Esophagus mucosa (tissue), 1 donor: Measurements from ENCODE around the gene PRR20D. TPM values are rescaled to one million over a fixed set of nuclear protein-coding genes. Genes with fewer than 3 reads are reported as not detected.
"Not testable (repeated sequence)": the region's sequence is repeated elsewhere in the genome, so short reads cannot be mapped to it uniquely, and the experiment has no call there.

Experiments
- ATAC-seq: fragments of 200-7000 bp; cut with Tn5 transposase; one replicate; pipeline ENCODE4 v1.9.1; 2020
- total RNA-seq: library from RNA; stranded (reverse); gene quantifications from one replicate; pipeline ENCODE4 v1.2.4, GENCODE V29; 2023
- donor health status: DM: yes; HTN: yes; CAD: no.

Gene PRR20D
- not detected for total RNA-seq

DNA sequence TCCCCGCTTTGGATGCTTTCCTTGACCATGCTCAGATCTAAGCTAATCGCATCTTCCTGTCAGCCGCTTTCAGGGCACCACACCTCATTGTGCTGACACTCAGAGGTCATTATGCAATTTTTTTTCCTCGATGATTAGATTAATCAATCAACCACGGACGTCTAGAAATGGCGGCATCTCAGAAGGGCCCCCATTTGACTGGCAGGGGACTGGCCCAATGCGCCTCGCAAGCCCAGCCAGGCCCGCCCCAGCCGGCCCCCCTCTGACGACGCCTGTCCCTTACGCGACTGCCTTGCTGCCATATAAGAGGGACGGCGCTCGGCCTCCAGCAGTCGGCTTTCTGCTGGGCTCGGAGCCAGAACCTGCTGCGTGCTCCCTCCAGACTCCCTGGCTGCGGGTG, at the start of gene PRR20D:
Gene PRR20D, plus strand, starts transcription at position 301 of the 400 bp plus-strand sequence. CDS start 387 bp downstream, outside the sequence.
- ATAC-seq, result not testable (repeated sequence)

DNA sequence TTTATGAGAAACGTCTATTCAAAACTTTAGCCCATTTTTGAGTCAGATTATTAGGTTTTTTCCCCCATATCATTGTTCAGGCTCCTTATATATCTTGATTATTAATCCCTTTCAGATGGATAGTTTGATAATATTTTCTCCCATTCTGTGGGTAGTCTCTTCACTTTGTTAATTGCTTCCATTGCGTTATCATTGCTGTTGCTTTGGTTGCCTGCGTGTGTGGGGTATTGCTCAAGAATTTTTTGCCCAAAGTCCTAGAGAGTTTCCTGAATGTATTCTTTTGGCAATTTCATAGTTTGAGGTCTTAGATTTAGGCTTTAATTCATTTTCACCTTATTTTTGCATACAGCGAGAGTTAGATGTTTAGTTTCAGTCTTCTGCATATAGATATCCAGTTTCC, 45.5 kb upstream of the PRR20D start:
- no peak for ATAC-seq

DNA sequence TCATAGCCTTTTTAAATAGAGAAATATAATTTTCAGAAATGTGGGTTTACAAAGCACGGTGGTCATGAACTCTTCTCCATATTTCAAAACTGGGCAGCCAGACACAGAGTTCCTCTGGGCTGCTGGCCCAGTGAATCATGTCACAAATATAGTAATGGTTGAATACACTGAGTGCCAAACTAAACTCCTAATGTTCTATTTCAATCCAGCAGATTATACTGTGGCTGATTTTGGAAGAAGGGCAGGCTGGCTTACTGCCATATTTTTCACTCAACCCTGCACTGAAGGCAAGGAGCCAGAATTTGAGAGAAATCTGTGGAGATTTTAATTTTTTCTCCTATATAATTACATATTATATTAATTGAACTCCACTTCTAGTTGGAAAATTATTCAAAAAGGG, 36.8 kb upstream of the PRR20D start:
- no peak for ATAC-seq

- no peak for ATAC-seq
Observed at GRCh38 chr13:57128909-57129308, 31.5 kb upstream of the PRR20D start.

DNA sequence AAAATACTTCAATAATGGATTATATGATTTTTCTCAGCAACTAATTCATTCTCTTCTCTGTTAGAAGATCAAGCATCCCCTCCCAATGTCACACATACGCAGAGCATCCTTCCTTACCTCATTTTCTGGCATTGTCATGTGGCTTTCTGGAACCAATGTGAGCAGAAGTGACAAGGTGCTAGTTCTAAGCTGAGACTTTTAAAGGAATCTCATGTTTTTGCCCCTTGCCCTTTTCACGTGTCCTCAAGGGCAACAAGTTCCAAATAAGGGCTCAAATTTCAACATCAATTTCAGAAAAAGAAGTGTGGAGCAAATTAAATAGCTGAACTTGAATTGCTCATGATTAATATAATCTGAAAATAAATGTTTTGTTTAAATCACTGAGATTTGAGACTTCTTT, 24.3 kb upstream of the PRR20D start:
- ATAC-seq, result no peak

DNA sequence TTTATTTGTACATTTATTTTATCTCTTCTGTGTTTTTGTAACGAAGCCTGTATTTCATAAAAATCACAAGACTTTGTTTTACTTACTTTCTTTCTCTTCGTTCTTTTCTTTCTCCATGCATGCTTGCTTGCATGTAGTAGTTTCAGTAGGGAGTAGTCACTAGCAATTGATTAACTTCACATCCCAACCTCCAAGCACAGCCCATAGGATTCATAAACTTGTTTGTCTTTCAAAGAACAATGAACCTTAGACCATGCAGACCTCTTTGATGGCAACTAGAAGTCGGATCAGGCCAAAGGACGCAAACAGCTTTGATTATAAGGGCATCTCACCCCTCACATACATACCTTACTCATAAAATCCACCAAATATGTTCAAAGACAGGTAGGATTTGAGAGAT, 22.8 kb upstream of the PRR20D start:
- no peak for ATAC-seq

GRCh38 chr13:57138988-57139387, 21.4 kb upstream of the PRR20D start:
- no peak for ATAC-seq

DNA sequence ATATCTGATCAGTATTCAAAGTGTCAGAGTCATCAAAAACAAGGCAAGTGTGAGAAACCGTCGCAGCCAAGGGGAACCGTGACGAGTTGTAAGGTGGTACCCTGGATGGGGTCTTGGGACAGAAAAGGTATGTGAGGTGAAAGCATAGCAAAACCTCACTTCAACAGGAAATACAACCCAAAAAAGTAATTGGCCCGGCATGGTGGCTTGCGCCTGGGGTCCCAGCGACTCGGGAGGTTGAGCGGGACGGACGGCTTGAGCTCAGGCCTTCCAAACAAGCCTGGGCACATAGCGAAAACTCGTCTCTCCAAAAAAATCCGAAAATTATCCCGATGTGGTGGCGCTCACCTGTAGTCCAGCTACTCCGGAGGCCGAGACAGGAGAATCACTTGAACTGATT, 20.7 kb upstream of the PRR20D start:
- ATAC-seq, result not testable (repeated sequence)

- ATAC-seq, result not testable (repeated sequence)
Observed at GRCh38 chr13:57140235-57140968, 20.0 kb upstream of the PRR20D start, which contains the start of gene PRR20A. TSS of gene PRR20A (plus strand) at chr13:57140918. CDS start at chr13:57141305, 387 bp downstream.

DNA sequence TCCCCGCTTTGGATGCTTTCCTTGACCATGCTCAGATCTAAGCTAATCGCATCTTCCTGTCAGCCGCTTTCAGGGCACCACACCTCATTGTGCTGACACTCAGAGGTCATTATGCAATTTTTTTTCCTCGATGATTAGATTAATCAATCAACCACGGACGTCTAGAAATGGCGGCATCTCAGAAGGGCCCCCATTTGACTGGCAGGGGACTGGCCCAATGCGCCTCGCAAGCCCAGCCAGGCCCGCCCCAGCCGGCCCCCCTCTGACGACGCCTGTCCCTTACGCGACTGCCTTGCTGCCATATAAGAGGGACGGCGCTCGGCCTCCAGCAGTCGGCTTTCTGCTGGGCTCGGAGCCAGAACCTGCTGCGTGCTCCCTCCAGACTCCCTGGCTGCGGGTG, 13.2 kb upstream of the PRR20D start, which contains the start of gene PRR20B:
Gene PRR20B, plus strand, starts transcription at position 301 of the 400 bp plus-strand sequence. CDS start 387 bp downstream, outside the sequence.
- not testable (repeated sequence) for ATAC-seq

DNA sequence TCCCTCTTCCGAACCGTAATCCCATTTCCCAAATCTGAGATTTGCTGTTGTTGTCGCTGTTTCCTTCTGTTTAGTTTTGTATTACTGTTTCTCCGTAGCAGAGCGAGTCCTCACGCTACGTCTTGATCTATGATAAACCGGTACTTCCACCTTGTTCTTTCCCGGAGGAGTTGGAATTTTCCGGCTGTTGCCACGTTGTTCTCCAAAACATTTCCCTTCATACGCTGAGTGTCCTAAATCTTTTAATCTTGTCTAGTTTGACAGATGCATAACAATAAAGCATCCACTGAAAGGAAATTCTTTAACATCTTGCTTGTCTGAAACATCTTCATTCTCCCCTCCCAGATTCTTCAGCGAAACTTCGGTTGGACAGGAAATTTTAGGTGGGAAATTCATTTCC, 12.3 kb upstream of the PRR20D start:
- not testable (repeated sequence) for ATAC-seq

DNA sequence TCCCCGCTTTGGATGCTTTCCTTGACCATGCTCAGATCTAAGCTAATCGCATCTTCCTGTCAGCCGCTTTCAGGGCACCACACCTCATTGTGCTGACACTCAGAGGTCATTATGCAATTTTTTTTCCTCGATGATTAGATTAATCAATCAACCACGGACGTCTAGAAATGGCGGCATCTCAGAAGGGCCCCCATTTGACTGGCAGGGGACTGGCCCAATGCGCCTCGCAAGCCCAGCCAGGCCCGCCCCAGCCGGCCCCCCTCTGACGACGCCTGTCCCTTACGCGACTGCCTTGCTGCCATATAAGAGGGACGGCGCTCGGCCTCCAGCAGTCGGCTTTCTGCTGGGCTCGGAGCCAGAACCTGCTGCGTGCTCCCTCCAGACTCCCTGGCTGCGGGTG, 6.7 kb upstream of the PRR20D start, which contains the start of gene PRR20C:
Gene PRR20C, plus strand, starts transcription at position 301 of the 400 bp plus-strand sequence. CDS start 387 bp downstream, outside the sequence.
- ATAC-seq, result not testable (repeated sequence)

DNA sequence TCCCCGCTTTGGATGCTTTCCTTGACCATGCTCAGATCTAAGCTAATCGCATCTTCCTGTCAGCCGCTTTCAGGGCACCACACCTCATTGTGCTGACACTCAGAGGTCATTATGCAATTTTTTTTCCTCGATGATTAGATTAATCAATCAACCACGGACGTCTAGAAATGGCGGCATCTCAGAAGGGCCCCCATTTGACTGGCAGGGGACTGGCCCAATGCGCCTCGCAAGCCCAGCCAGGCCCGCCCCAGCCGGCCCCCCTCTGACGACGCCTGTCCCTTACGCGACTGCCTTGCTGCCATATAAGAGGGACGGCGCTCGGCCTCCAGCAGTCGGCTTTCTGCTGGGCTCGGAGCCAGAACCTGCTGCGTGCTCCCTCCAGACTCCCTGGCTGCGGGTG, 6.5 kb downstream of the PRR20D start, which contains the start of gene PRR20E:
Gene PRR20E, plus strand, starts transcription at position 301 of the 400 bp plus-strand sequence. CDS start 387 bp downstream, outside the sequence.
- ATAC-seq, result not testable (repeated sequence)

- no peak for ATAC-seq
Observed at GRCh38 chr13:57191667-57192066, 31.2 kb downstream of the PRR20D start.

DNA sequence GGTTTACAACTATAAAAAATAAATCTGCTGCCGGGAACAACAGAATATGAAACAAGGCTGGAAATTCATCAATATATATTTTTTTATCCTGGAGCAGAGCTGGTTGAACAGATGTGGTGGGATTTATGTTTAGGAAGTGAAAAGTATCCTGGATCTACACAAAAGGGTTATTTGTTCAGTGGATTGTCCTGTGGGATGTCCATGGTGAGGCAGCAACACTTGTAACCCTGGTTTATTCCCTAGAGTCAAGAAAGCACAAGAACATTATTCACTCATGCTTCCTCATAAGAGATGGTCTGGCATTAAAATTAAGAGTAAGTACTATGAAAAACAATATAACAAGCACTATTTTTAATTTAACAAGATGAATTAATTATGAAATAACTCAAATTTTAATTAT, 52.6 kb downstream of the PRR20D start:
- ATAC-seq, result no peak

Other genes starting within 250 kb of the PRR20D start
- not detected for gene PRR20A, start 19.7 kb upstream of the PRR20D start, total RNA-seq
- gene PRR20B, start 13.1 kb upstream of the PRR20D start, total RNA-seq, result not detected
- not detected for gene PRR20C, start 6.6 kb upstream of the PRR20D start, total RNA-seq
- gene PRR20E, start 6.6 kb downstream of the PRR20D start, total RNA-seq, result not detected